ENCODE data around the gene GALNT11. TPM values are rescaled to one million over a fixed set of nuclear protein-coding genes. Genes with fewer than 3 reads are reported as not detected.

The GALNT11 gene
- total and polyA plus RNA-seq, 2 experiments from 2014 or later = 42.0 to 49.1 TPM

- Histone ChIP-seq H3K9me2 (ENCODE audit: insufficient read depth) (no peaks in the 10 kb centered on the region), H3K9ac (no peak overlapping the region), H4K20me1 (ENCODE audit: insufficient read depth) (no peaks in the 10 kb centered on the region), H3K36me3 (ENCODE audit: low read depth) (peaks cover 30% of the 10 kb centered on the region), H2AFZ (no peak overlapping the region), H3F3A (ENCODE audit: insufficient read depth) (no peaks in the 10 kb centered on the region; the same call in 1 of the 2 replicates), H3K27me3 (replicated peaks; ENCODE audit: insufficient read depth) (no peaks in the 10 kb centered on the region), H3K27ac (no peak overlapping the region), H3K9me3 (ENCODE audit: low read depth) (no peaks in the 10 kb centered on the region), H3K4me2 (ENCODE audit: unreplicated experiment) (no peak overlapping the region), H3K4me1 (ENCODE audit: insufficient read depth) (no peaks in the 10 kb centered on the region), H3K79me2 (ENCODE audit: insufficient read depth) (0 out of 2 replicates have a peak, but pooled peaks cover 7% of the 10 kb centered on the region), H3K4me3 (no peak overlapping the region)
- 92 to 96% methylated on average over 19 of the region's 19 CpGs for WGBS, 2 experiments (ENCODE audit: low coverage in 1 of 2, low lambda C conversion rate in 2 of 2, missing lambda C conversion rate in 2 of 2)
- in situ Hi-C loops (cut with MboI) = no loop called here
- no peak for DNase-seq
- TF ChIP-seq EZH2 (IDR thresholded peaks at IDR 0.05; ENCODE audit: insufficient read depth, poor library complexity, severe bottlenecking) = no peak
- no peak for TF ChIP-seq EZH2phosphoT487 (IDR thresholded peaks at IDR 0.05; ENCODE audit: insufficient read depth, low read depth)
Observed at GRCh38 chr7:152127229-152127628, 101.8 kb downstream of the GALNT11 start.

- TF ChIP-seq EZH2phosphoT487 (IDR thresholded peaks at IDR 0.05; ENCODE audit: insufficient read depth, low read depth) = no peak
- no peak for TF ChIP-seq EZH2 (IDR thresholded peaks at IDR 0.05; ENCODE audit: insufficient read depth, poor library complexity, severe bottlenecking)
- no peaks in the 10 kb centered on the region for H3K9me3 ChIP-seq (ENCODE audit: low read depth)
- H3K36me3 ChIP-seq (ENCODE audit: low read depth) = peaks cover 24% of the 10 kb centered on the region
- DNase-seq = no peak
- WGBS, 2 experiments (ENCODE audit: low coverage in 1 of 2, low lambda C conversion rate in 2 of 2, missing lambda C conversion rate in 2 of 2) = 97 to 98% methylated on average over 20 of the region's 20 CpGs
- no peaks in the 10 kb centered on the region for H3K4me1 ChIP-seq (ENCODE audit: insufficient read depth)
- no peak overlapping the region for H3K4me3 ChIP-seq
- H3K27me3 ChIP-seq (replicated peaks; ENCODE audit: insufficient read depth) = no peaks in the 10 kb centered on the region
- H4K20me1 ChIP-seq (ENCODE audit: insufficient read depth) = no peaks in the 10 kb centered on the region
- no peaks in the 10 kb centered on the region for H3K9me2 ChIP-seq (ENCODE audit: insufficient read depth)
- 0 out of 2 replicates have a peak, but pooled peaks cover 7% of the 10 kb centered on the region for H3K79me2 ChIP-seq (ENCODE audit: insufficient read depth)
- peaks cover 4% of the 10 kb centered on the region for H3F3A ChIP-seq (ENCODE audit: insufficient read depth)
- in situ Hi-C loops (cut with MboI) = no loop called here
- H3K27ac ChIP-seq = no peak overlapping the region
- no peak overlapping the region for H3K4me2 ChIP-seq (ENCODE audit: unreplicated experiment)
- H3K9ac ChIP-seq = no peak overlapping the region
- H2AFZ ChIP-seq = no peak overlapping the region
Observed at GRCh38 chr7:152128252-152128651, 102.8 kb downstream of the GALNT11 start.

GRCh38 chr7:152128741-152129461 is 103.4 kb downstream of the GALNT11 start:
- Histone ChIP-seq H3K4me3 (no peak overlapping the region), H3F3A (ENCODE audit: insufficient read depth) (peaks cover 4% of the 10 kb centered on the region), H3K79me2 (ENCODE audit: insufficient read depth) (0 out of 2 replicates have a peak, but pooled peaks cover 7% of the 10 kb centered on the region), H3K36me3 (ENCODE audit: low read depth) (peaks cover 19% of the 10 kb centered on the region), H2AFZ (no peak overlapping the region), H3K4me1 (ENCODE audit: insufficient read depth) (no peaks in the 10 kb centered on the region), H4K20me1 (ENCODE audit: insufficient read depth) (no peaks in the 10 kb centered on the region), H3K9me3 (ENCODE audit: low read depth) (no peaks in the 10 kb centered on the region), H3K9me2 (ENCODE audit: insufficient read depth) (no peaks in the 10 kb centered on the region), H3K9ac (no peak overlapping the region), H3K27me3 (replicated peaks; ENCODE audit: insufficient read depth) (no peaks in the 10 kb centered on the region), H3K4me2 (ENCODE audit: unreplicated experiment) (no peak overlapping the region), H3K27ac (no peak overlapping the region)
- in situ Hi-C loops (cut with MboI) = no loop called here
- DNase-seq = no peak
- TF ChIP-seq EZH2 (IDR thresholded peaks at IDR 0.05; ENCODE audit: insufficient read depth, poor library complexity, severe bottlenecking) (no peak), EZH2phosphoT487 (IDR thresholded peaks at IDR 0.05; ENCODE audit: insufficient read depth, low read depth) (no peak)
- 97 to 98% methylated on average over 39 to 60 of the region's 60 CpGs for WGBS, 2 experiments (ENCODE audit: low coverage in 1 of 2, low lambda C conversion rate in 2 of 2, missing lambda C conversion rate in 2 of 2)

DNA sequence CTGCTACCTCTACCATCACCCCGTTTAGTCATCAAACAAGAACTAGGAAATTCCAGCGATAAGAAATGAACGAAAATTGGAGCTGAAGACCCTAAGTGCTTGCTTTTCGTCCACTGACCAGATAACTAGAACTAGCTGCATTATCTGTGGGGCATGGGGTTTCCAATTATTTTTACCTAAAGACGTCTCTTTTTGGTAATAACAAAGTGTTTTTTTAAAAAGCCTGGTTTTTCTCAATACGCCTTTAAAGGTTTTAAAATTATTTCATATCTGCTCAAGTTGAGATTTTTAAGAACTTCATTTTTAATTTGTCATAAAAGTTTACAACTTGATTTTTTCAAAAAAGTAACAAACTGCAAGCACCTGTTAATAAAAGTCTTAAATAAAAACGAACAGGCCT is 104.2 kb downstream of the GALNT11 start:
- Histone ChIP-seq H3K9ac (no peak overlapping the region), H3K79me2 (ENCODE audit: insufficient read depth) (0 out of 2 replicates have a peak, but pooled peaks cover 7% of the 10 kb centered on the region), H4K20me1 (ENCODE audit: insufficient read depth) (no peaks in the 10 kb centered on the region), H3K27ac (no peak overlapping the region), H3K27me3 (replicated peaks; ENCODE audit: insufficient read depth) (no peaks in the 10 kb centered on the region), H2AFZ (no peak overlapping the region), H3K4me3 (no peak overlapping the region), H3K4me1 (ENCODE audit: insufficient read depth) (no peaks in the 10 kb centered on the region), H3F3A (ENCODE audit: insufficient read depth) (peaks cover 4% of the 10 kb centered on the region), H3K4me2 (ENCODE audit: unreplicated experiment) (no peak overlapping the region), H3K36me3 (ENCODE audit: low read depth) (peaks cover 12% of the 10 kb centered on the region; the same call in 1 of the 2 replicates), H3K9me3 (ENCODE audit: low read depth) (no peaks in the 10 kb centered on the region), H3K9me2 (ENCODE audit: insufficient read depth) (no peaks in the 10 kb centered on the region)
- no peak for DNase-seq
- in situ Hi-C loops (cut with MboI) = no loop called here
- WGBS, 2 experiments (ENCODE audit: low coverage in 1 of 2, low lambda C conversion rate in 2 of 2, missing lambda C conversion rate in 2 of 2) = 95 to 99% methylated on average over 7 of the region's 7 CpGs
- no peak for TF ChIP-seq EZH2phosphoT487 (IDR thresholded peaks at IDR 0.05; ENCODE audit: insufficient read depth, low read depth)
- TF ChIP-seq EZH2 (IDR thresholded peaks at IDR 0.05; ENCODE audit: insufficient read depth, poor library complexity, severe bottlenecking) = no peak
